ENCODE results near the gene IRAK1BP1.

IRAK1BP1 gene, protein sequence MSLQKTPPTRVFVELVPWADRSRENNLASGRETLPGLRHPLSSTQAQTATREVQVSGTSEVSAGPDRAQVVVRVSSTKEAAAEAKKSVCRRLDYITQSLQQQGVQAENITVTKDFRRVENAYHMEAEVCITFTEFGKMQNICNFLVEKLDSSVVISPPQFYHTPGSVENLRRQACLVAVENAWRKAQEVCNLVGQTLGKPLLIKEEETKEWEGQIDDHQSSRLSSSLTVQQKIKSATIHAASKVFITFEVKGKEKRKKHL

DNA sequence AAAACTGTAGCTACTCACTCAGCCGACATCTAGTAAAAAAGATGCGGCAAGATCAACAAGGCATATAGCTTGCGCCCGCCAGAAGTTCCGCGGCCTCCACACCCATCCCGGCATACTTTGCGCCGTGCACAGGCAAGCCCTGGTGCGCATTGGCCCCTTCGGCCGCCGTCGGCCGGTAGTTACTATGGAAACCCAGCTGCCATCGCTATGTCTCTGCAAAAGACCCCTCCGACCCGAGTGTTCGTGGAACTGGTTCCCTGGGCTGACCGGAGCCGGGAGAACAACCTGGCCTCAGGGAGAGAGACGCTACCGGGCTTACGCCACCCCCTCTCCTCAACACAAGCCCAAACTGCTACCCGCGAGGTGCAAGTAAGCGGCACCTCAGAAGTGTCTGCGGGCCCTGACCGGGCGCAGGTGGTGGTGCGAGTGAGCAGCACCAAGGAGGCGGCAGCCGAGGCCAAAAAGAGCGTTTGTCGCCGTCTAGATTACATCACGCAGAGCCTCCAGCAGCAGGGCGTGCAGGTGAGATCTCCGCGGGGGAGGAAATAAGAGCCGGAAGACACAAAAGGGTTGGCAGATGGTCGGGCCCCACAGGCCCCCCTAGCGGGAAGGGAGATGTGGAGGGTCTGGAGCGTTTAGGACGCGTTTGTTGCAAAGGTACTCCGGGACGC lies at the start of gene IRAK1BP1:
Gene IRAK1BP1 (plus strand): TSS at position 182 of the 671 bp plus-strand sequence. CDS start 26 bp downstream, at position 208.
- H3K27me3 Mint-ChIP-seq: no peaks in the 10 kb centered on the region
- H3K27ac Mint-ChIP-seq: peak within 1 kb of the TSS; percentile 96
- peaks cover 0 to 4% of the 10 kb centered on the region in 2 donors for H3K36me3 Mint-ChIP-seq
- H3K9me3 Mint-ChIP-seq: no peaks in the 10 kb centered on the region
- H3K4me1 Mint-ChIP-seq: peaks cover 2 to 12% of the 10 kb centered on the region in 2 donors
- ATAC-seq (replicated peaks) (peak; percentile 97), DNase-seq (peak; percentile 86)
- H3K4me3 Mint-ChIP-seq: peak within 1 kb of the TSS; percentile 94 to 96

DNA sequence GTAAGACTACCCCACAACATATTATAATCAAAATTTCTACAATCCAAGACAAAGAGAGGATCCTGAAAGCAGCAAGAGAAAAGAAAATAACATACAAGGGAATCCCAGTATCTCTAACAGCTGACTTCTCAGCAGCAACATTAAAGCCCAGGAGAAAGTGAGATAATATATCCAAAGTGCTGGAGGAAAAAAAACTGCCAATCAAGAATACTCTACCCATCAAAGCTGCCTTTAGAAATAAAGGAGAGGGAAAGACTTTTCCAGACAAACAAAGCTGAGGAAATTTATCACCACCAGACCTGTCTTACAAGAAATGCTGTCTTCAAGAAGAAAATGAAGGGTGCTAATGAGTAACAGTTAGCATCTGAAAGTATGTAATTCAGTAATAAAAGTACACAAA lies 43.3 kb upstream of the IRAK1BP1 start:
- Mint-ChIP-seq H3K4me3 (no peak overlapping the region), H3K4me1 (no peaks in the 10 kb centered on the region), H3K27ac (no peak overlapping the region), H3K27me3 (no peaks in the 10 kb centered on the region), H3K9me3 (peaks cover 0 to 4% of the 10 kb centered on the region in 2 donors), H3K36me3 (no peaks in the 10 kb centered on the region)
- ATAC-seq (replicated peaks) (no peak), DNase-seq (no peak)

DNA sequence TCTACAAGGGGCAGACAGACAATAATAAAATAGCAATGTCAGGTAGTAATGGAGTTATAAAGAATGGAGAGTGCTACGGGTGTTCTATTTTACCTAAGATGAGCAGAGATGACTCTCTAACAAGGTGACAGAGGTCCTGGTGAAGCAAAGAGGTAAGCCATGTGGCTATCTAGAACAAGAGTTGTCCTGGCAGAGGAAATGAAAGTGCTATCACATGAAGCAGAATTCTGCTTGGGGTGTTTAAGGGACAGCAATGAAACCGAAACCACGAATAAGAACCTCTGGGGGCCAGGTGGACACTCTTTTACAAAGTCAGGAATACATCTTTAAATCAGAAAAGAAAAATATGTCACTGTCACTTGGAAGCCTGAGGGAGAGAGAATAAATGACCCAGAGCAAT lies 37.9 kb upstream of the IRAK1BP1 start:
- DNase-seq: no peak
- Mint-ChIP-seq H3K27ac (no peak overlapping the region), H3K9me3 (no peaks in the 10 kb centered on the region), H3K4me1 (no peaks in the 10 kb centered on the region), H3K27me3 (no peaks in the 10 kb centered on the region), H3K4me3 (no peak overlapping the region), H3K36me3 (no peaks in the 10 kb centered on the region)
- ATAC-seq (replicated peaks): no peak

DNA sequence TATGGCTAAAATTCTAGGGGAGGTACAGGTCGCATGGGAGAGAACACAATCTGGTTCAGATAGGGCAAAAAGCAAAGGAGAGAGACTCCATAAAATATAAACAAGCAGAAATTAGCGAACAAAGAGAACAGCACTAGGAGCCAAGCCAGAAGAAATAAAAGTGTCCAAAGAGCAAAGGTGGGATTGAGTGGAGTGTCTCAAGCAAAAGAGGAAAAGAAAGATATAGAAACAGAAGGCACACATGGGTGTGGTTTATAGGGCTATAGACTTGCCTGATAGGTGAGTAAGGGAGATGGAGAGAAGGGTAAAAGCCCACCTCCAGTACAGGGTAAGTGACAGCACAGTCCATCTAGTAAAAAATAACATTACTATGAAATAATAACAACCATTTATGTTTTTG lies 36.5 kb upstream of the IRAK1BP1 start:
- Mint-ChIP-seq H3K4me3 (no peak overlapping the region), H3K9me3 (no peaks in the 10 kb centered on the region)

DNA sequence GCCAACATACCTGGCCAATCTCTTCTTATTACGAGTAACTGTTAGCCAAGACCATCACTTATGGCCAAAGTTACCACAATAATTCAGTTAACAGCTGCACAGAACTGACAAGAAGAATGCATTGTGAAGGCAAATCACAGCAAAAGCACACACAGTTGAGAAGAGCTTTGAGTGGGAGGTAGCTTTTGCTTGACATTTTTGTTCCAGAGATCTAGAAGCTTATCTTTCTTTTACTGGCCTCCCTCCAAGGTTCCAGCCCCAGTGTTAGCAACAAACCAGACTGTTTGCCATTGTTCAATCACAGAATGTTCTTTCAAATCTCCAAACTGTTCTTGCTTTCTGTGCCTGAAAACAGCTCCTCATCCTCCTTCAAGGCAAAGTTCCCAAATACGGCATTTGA lies 35.9 kb upstream of the IRAK1BP1 start:
- ATAC-seq (replicated peaks) (no peak), DNase-seq (no peak)
- Mint-ChIP-seq H3K36me3 (no peaks in the 10 kb centered on the region), H3K4me3 (no peak overlapping the region), H3K27me3 (peaks cover 0 to under 1% of the 10 kb centered on the region in 2 donors), H3K27ac (no peak overlapping the region), H3K9me3 (no peaks in the 10 kb centered on the region), H3K4me1 (no peaks in the 10 kb centered on the region)

More for the DNA sequence above, 36.5 kb upstream of the IRAK1BP1 start:
- Mint-ChIP-seq H3K27ac (no peak overlapping the region), H3K4me1 (no peaks in the 10 kb centered on the region), H3K27me3 (no peaks in the 10 kb centered on the region), H3K36me3 (no peaks in the 10 kb centered on the region)
- DNase-seq (no peak), ATAC-seq (replicated peaks) (no peak)

DNA sequence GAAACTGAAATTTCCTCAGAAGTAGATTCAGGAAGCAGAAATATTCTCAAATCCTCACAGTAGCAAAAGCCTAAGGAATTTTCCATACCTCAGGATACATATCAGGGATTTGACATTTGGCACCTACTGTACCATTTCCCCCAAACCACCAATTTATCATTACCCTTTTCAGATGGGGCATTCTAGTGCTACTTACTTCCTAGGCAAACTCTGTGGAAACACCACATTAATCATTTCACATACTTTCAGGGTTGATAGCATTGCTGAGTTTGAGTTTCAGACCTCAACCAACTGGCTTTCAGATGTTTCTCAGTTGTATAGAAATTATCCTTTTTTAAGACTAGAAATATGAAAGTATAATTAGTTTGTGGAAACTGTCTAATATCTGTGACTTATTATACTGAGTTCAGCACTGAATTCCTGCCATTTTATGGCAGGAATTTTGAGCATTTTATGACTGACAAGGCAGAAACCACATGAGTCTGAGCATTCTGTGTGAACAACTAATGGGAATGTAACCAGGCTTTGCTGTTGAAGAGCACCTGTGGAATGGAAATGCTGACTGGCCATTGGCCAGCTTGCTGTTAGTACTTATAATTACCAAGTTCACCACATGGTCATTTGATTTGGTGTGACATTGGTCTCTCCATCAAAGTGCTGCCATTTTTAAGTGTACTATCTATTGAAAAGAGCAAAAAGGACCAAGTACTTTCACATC lies 35.1 kb upstream of the IRAK1BP1 start:
- no peak for DNase-seq
- Mint-ChIP-seq H3K36me3 (no peaks in the 10 kb centered on the region), H3K4me1 (no peaks in the 10 kb centered on the region), H3K27ac (no peak overlapping the region), H3K4me3 (no peak overlapping the region), H3K27me3 (peaks cover 8% of the 10 kb centered on the region in 2 donors), H3K9me3 (no peaks in the 10 kb centered on the region)
- ATAC-seq (replicated peaks): no peak

DNA sequence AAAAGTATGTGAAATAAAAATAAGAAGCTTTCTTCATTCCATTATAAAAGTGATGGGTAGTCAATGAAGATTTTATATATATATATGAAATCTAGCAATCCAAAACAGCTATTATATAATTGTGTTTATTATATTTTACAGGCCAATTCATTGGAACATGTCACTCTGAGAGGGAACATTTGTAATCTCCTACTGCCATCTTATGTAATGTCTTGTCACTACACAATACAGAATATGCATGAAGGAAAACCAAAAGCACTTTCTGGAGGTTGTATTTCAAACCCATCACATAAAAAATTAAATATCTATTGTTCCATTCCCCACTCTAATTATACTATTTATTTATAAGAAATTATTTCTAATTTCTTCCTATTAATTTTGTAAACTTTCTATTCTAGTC lies 31.5 kb upstream of the IRAK1BP1 start:
- no peak overlapping the region for H3K27ac Mint-ChIP-seq
- peaks cover 25 to 31% of the 10 kb centered on the region in 2 donors for H3K27me3 Mint-ChIP-seq
- no peaks in the 10 kb centered on the region for H3K36me3 Mint-ChIP-seq
- H3K4me1 Mint-ChIP-seq: no peaks in the 10 kb centered on the region
- no peak overlapping the region for H3K4me3 Mint-ChIP-seq
- ATAC-seq (replicated peaks) (no peak), DNase-seq (no peak)
- H3K9me3 Mint-ChIP-seq: peaks cover 4 to 6% of the 10 kb centered on the region in 2 donors

DNA sequence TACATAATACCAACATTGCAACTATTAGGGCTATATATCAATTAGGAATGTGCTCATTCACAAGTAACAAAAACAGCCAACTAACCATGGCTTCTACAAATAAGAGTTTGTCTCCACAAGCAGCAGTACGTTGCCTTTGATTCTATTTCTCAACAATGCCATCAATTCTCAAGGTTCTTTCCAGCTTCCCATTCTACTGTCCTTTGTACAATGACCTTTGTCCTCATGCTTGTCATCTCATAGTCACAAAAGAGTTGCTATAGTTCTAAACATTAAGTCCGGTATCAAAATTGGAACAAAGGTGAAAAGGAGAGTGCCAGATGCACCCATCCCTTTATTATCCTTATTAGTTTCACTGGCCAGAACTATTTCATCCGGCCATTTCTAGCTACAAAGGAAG lies 30.8 kb upstream of the IRAK1BP1 start:
- H3K4me3 Mint-ChIP-seq: no peak overlapping the region
- no peak for ATAC-seq (replicated peaks)
- no peak for DNase-seq

DNA sequence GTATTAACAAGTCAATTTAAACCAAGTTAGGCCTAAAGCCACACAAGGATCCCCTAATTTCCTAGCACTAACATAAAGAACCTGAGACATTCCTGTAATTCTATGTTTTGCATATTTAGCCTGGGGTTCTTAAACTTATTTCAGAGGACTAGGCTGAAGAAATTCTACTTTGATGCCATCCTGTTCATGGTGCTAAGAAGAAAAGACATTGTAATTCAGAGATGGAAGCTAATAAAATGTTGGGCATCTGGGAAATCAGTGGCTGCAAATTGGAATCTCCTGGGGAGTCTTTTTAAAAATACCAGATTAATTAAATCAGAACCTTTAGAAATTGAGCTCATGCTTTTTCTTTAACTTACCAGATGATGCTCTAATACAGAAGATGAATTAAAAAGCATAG lies 26.2 kb upstream of the IRAK1BP1 start:
- no peak overlapping the region for H3K4me3 Mint-ChIP-seq
- peaks cover 25 to 31% of the 10 kb centered on the region in 2 donors for H3K27me3 Mint-ChIP-seq
- no peaks in the 10 kb centered on the region for H3K4me1 Mint-ChIP-seq
- H3K36me3 Mint-ChIP-seq: no peaks in the 10 kb centered on the region
- no peak overlapping the region for H3K27ac Mint-ChIP-seq
- no peak for DNase-seq
- H3K9me3 Mint-ChIP-seq: peaks cover 4 to 6% of the 10 kb centered on the region in 2 donors
- ATAC-seq (replicated peaks): no peak

More for the DNA sequence above, 30.8 kb upstream of the IRAK1BP1 start:
- Mint-ChIP-seq H3K36me3 (no peaks in the 10 kb centered on the region), H3K9me3 (peaks cover 4 to 6% of the 10 kb centered on the region in 2 donors), H3K27ac (no peak overlapping the region), H3K4me1 (no peaks in the 10 kb centered on the region), H3K27me3 (peaks cover 25 to 31% of the 10 kb centered on the region in 2 donors)

DNA sequence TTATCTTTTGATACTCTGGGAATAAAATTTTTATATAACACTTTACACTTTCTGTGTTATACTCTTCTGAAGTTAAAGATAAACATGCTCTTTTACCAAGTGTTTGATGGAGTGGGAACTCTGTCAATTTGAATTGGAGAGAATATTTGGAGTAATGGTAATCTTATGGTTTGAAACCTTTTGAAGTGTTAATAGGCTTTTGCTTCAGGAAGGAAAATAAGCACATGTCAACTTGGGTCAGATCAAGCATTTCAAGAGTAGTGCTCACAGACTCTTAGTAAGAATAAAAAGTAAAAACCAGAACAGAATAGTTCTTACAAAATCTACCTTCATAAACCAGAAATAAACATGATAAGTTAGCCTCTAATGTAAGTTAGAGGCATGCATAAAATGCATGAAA lies 24.4 kb upstream of the IRAK1BP1 start:
- H3K27ac Mint-ChIP-seq: no peak overlapping the region
- H3K27me3 Mint-ChIP-seq: peaks cover 14 to 20% of the 10 kb centered on the region in 2 donors
- H3K4me3 Mint-ChIP-seq: no peak overlapping the region
- no peaks in the 10 kb centered on the region for H3K36me3 Mint-ChIP-seq
- no peaks in the 10 kb centered on the region for H3K4me1 Mint-ChIP-seq
- no peak for DNase-seq
- H3K9me3 Mint-ChIP-seq: peaks cover 4 to 6% of the 10 kb centered on the region in 2 donors
- no peak for ATAC-seq (replicated peaks)

DNA sequence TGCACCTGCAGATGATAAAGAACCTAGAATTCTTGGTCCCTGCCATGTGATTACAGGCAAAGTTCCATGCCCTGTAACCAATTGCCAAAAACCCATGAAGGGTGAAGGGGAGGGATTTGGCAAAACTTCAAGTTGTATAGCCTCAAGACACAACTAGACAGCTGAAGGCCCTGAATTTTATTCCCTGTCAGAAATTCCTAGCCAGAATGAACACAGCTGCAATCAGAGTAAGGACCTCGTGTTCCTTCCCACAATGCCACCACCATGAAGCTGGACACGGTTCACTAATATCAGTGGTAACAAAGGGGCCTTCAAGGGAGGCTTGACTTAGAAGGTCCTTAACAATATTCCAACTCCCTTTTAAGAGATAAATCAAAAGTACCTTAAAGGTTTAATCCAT lies 22.5 kb upstream of the IRAK1BP1 start:
- peaks cover 0 to 6% of the 10 kb centered on the region in 2 donors for H3K36me3 Mint-ChIP-seq
- no peak overlapping the region for H3K27ac Mint-ChIP-seq
- no peak for DNase-seq
- H3K9me3 Mint-ChIP-seq: peaks cover under 1% of the 10 kb centered on the region in 2 donors
- no peak for ATAC-seq (replicated peaks)
- H3K4me3 Mint-ChIP-seq: no peak overlapping the region
- H3K4me1 Mint-ChIP-seq: no peaks in the 10 kb centered on the region
- peaks cover 0 to 2% of the 10 kb centered on the region in 2 donors for H3K27me3 Mint-ChIP-seq

DNA sequence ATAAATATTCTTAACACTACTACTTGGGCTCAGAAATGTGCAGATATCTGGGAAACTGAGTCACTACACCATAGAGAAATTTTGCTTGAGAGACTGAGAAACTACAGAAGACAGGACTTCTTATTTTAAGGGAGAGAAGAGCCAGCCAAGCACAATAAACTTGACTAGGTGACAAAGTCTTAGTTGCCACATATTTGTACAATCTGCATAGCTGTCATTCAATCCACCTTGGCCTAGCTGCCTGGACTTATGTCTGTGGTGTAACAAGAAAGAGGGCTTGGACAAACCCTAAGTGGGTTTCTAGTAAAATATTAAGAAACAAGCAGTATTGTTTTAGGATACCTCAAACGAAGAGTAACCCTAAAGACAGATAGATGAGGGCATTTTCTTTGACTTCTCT lies 21.8 kb upstream of the IRAK1BP1 start:
- H3K27ac Mint-ChIP-seq: peak overlapping the region; percentile 14
- no peaks in the 10 kb centered on the region for H3K27me3 Mint-ChIP-seq
- H3K4me1 Mint-ChIP-seq: no peaks in the 10 kb centered on the region
- no peak overlapping the region for H3K4me3 Mint-ChIP-seq
- DNase-seq: no peak
- no peaks in the 10 kb centered on the region for H3K9me3 Mint-ChIP-seq
- ATAC-seq (replicated peaks): no peak
- peaks cover under 1 to 6% of the 10 kb centered on the region in 2 donors for H3K36me3 Mint-ChIP-seq

DNA sequence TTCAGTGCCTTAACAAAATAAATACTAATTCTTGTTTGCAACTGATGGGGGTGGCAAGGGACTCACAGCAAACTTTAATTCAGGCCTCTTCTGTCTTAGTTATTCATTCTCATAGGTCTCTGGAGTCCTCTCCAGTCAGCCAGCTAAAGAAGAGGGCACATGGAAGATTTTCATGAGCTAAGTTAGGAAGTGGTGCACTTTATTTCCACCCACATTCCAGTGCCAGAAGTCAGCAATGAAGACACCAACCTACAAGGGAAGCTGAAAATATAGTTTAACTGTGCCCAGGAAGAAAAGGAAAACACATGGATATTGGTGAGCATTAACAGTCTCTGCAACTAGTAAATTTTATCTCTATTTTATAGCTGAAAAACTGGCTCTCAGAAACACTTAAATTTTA lies 16.7 kb upstream of the IRAK1BP1 start:
- Mint-ChIP-seq H3K4me3 (no peak overlapping the region), H3K9me3 (no peaks in the 10 kb centered on the region), H3K27ac (no peak overlapping the region), H3K27me3 (no peaks in the 10 kb centered on the region), H3K4me1 (no peaks in the 10 kb centered on the region), H3K36me3 (peaks cover 2 to 6% of the 10 kb centered on the region in 2 donors)
- DNase-seq (no peak), ATAC-seq (replicated peaks) (no peak)

DNA sequence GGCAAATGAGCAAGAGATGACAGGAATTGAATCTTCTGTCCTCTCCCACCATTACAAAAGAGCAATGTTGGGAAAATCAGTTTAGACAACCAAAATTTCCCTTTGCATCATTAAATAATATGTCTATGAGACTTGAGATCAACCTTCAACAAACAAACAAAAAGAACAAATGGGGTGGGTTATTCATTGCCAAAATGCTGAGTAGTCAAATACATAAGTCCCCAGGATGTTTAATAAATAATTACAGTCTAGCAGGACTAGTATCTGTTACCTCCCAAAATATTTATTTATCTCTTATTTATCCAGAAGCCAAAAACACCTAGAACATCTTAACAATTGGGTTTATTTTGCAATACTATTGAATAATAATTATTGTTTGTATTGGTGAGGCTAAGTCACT lies 16.2 kb upstream of the IRAK1BP1 start:
- H3K36me3 Mint-ChIP-seq: peaks cover 2 to 6% of the 10 kb centered on the region in 2 donors
- H3K4me1 Mint-ChIP-seq: no peaks in the 10 kb centered on the region
- no peak overlapping the region for H3K4me3 Mint-ChIP-seq
- no peaks in the 10 kb centered on the region for H3K9me3 Mint-ChIP-seq
- DNase-seq: no peak
- no peak for ATAC-seq (replicated peaks)
- no peak overlapping the region for H3K27ac Mint-ChIP-seq
- H3K27me3 Mint-ChIP-seq: no peaks in the 10 kb centered on the region

Data from stimulated activated naive B cell treated with anti-CD40 and anti-IgM and Interleukin-4, amounts not matched to agents 10 μg/mL and 1 μg/mL and 100 μg/mL, for 72 hours (primary cell).